Liver (tissue), 3 donors: ENCODE results near the gene CLCN1.

Experiments
- CTCF ChIP-seq: fragments of 150-350 bp; IDR thresholded peaks from 2 replicates; pipeline ENCODE4 v1.5.1; 2017; ENCODE audit warnings: improper control_type of control experiment, low read depth, low read length; ENCODE audit not compliant: missing input control
- FOXA2 ChIP-seq: IDR thresholded peaks from 2 replicates; pipeline ENCODE4 v1.6.1; 2016; ENCODE audit warnings: antibody characterized with exemption
- REST ChIP-seq: IDR thresholded peaks from 2 replicates; pipeline ENCODE4 v1.6.1; 2016; ENCODE audit warnings: antibody characterized with exemption, mild to moderate bottlenecking
- TAF1 ChIP-seq: conservative IDR thresholded peaks from 2 replicates; pipeline ENCODE4 v1.6.1; 2016; ENCODE audit warnings: antibody characterized with exemption, mild to moderate bottlenecking
- YY1 ChIP-seq: IDR thresholded peaks from 2 replicates; pipeline ENCODE4 v1.6.1; 2016; ENCODE audit warnings: antibody characterized with exemption, mild to moderate bottlenecking
- donor health status: healthy.
- donor health status: healthy.

GRCh38 chr7:143286522-143286890 is 29.4 kb upstream of the CLCN1 start:
- TF ChIP-seq CTCF (no peak), YY1 (no peak), REST (no peak), TAF1 (no peak), FOXA2 (no peak)
